Measurements from ENCODE around the gene CD58.

Gene CD58

GRCh38 chr1:116540088-116540487, 30.7 kb downstream of the CD58 start:
- DNase-seq (ENCODE audit: low read depth in 2 of 2) = no peak

GRCh38 chr1:116538544-116538943, 32.3 kb downstream of the CD58 start:
- DNase-seq (ENCODE audit: low read depth in 2 of 2) = peak in 1 of 2 donors; percentile 27

GRCh38 chr1:116537898-116538297, 32.9 kb downstream of the CD58 start:
- no peak for DNase-seq (ENCODE audit: low read depth in 2 of 2)

- no peak for DNase-seq (ENCODE audit: low read depth in 2 of 2)
Observed at GRCh38 chr1:116537040-116537831, 33.6 kb downstream of the CD58 start.

GRCh38 chr1:116534014-116534739, 36.6 kb downstream of the CD58 start:
- DNase-seq (ENCODE audit: low read depth in 2 of 2) = no peak

- DNase-seq (ENCODE audit: low read depth in 2 of 2) = no peak
Observed at GRCh38 chr1:116533429-116533820, 37.4 kb downstream of the CD58 start.

GRCh38 chr1:116532671-116533428, 38.0 kb downstream of the CD58 start:
- no peak for DNase-seq (ENCODE audit: low read depth in 2 of 2)

GRCh38 chr1:116531917-116532316, 38.9 kb downstream of the CD58 start:
- no peak for DNase-seq (ENCODE audit: low read depth in 2 of 2)

- DNase-seq (ENCODE audit: low read depth in 2 of 2) = no peak
Observed at GRCh38 chr1:116529681-116530080, 41.1 kb downstream of the CD58 start.

- DNase-seq (ENCODE audit: low read depth in 2 of 2) = no peak
Observed at GRCh38 chr1:116529199-116529631, 41.6 kb downstream of the CD58 start.

GRCh38 chr1:116528329-116529083, 42.3 kb downstream of the CD58 start:
- no peak for DNase-seq (ENCODE audit: low read depth in 2 of 2)

GRCh38 chr1:116525440-116525839, 45.4 kb downstream of the CD58 start:
- no peak for DNase-seq (ENCODE audit: low read depth in 2 of 2)

- no peak for DNase-seq (ENCODE audit: low read depth in 2 of 2)
Observed at GRCh38 chr1:116521186-116521585, 49.6 kb downstream of the CD58 start.

- DNase-seq (ENCODE audit: low read depth in 2 of 2) = no peak
Observed at GRCh38 chr1:116518400-116518799, 52.4 kb downstream of the CD58 start.

GRCh38 chr1:116516631-116517030, 54.2 kb downstream of the CD58 start:
- no peak for DNase-seq (ENCODE audit: low read depth in 2 of 2)

GRCh38 chr1:116515702-116516101, 55.1 kb downstream of the CD58 start:
- no peak for DNase-seq (ENCODE audit: low read depth in 2 of 2)

GRCh38 chr1:116514708-116515525, 55.9 kb downstream of the CD58 start:
- peak in 1 of 2 donors; percentile 25 for DNase-seq (ENCODE audit: low read depth in 2 of 2)

GRCh38 chr1:116513956-116514355, 56.9 kb downstream of the CD58 start:
- no peak for DNase-seq (ENCODE audit: low read depth in 2 of 2)

GRCh38 chr1:116511459-116512019, 59.3 kb downstream of the CD58 start:
- no peak for DNase-seq (ENCODE audit: low read depth in 2 of 2)

- no peak for DNase-seq (ENCODE audit: low read depth in 2 of 2)
Observed at GRCh38 chr1:116510361-116510760, 60.5 kb downstream of the CD58 start.
